ENCODE measurements around the gene COTL1.

Gene COTL1

DNA sequence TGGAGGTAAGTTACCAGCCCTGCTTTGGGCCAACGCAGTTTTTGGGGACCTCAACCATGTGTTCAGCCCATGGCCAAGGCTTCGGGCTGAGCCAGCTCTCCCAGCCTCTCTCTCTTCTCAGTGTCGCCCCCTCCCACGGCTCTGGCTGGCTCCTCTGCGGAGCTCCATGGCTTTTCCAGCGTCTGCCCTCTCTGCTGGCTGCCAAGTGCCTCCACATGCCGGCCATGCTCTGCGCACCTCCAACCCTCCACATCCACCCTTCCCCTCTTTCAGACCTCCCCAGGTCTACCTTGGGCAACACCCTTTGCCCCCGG is 23.2 kb downstream of the COTL1 start:
- no peak for DNase-seq

DNA sequence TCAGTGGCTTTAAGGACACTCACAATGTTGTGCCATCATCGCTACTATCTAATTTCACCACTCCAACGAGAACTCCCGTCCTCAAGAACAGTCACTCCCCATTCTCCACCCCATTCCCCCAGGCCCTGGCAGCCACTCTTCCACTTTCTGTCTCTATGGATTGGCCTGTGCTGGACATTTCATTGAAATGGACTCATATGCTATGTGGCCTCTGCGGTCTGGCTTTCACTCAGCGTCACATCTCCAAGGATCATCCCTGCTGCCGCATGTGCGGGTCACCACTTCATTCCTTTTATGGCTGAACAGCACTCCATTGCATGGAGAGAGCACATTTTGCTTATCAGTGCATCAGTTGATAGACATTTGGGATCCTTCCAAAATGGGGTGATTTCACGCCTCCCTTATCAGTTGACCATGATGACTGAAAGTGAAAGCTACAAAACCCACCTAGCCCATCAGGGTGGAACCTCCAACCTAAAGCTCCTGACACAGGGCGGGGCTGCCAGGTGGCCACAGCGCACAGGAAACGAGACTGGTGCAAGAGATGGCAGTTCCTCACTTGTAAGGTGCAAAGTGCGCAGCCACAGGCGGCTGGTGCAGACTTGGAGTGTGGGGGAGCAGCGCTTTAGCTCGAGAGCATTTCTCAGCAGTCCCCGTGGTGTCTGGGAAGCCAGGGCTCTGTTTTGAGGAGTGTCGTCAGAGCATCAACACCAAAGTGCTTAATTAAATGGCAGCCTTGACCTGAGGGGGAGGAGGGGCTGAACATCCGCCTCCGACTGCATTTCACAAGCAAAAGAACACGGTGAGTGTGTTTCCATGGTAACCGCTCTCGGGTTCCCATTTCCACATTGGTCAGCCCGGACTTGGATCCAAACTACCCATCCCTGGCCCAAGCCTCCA is 23.8 kb downstream of the COTL1 start:
- DNase-seq: peak; percentile 57 to 66

DNA sequence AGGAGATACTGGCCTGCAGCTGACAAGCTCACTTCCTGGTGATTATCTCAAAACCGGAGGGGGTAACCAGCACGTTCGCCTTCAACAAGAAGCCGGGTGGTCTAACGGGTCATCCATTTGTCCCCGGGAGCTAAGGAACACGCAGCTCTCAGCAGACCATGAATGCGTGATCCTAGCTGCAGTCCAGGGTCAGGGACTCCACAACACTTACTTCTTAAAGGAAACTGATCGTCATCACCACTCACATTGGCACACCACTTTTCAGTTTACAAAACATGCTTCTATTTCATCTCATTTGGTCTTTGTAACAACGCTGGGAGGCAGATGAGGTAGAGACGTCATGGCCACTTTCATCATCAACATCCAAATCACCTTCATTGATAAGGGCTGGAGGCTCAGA is 25.2 kb downstream of the COTL1 start:
- DNase-seq: no peak

DNA sequence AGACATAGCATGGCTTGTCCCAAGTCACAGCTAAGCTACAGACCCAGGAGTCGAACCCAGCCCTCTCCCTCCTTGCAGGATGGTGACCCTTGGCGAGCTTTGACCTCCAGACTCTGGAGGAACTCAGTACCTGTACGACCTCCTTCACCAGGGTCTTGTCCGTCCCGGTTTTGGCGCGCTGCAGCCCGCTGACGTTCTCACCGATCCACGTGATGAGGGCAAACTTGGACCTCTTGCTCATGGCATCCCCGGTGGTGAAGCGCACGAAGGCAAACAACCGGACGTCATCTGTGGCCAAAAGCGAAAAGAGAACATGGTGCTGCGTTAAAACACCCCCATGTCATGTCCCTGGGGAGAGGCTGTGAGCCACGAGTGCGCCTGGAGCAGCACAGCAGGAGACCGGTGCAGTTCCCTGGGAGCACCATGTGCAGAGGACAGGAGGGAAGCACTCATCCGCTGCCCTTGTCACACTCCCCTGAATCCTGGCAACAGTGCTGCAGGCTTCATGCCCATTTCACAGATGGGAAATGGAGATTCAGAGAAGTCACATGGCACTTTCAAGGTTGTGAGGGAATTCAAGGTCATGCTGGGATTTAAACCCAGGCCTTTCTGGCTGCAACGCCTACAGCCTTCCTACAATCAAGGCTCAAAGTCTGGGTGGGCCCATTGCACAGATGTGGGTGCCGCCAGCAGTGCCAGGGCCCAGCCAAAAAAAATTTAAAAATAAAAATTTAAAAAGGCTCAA is 27.7 kb downstream of the COTL1 start:
- DNase-seq: no peak

DNA sequence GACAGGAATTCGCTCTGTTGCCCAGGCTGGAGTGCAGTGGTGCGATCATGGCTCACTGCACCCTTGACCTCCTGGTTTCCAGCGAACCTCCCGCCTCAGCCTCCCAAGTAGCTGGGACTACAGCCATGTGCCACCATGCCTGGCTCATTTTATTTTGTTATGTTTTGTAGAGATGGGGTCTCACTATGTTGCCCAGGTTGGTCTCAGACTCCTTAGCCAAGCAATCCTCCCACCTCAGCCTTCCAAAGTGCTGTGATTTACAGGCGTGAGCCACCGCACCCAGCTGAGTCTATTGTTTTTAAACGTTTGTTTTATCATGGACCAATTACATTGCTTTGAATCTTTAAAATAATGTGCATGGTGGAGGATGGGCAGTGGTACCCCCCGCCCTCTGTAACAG is 28.9 kb downstream of the COTL1 start:
- no peak for DNase-seq

DNA sequence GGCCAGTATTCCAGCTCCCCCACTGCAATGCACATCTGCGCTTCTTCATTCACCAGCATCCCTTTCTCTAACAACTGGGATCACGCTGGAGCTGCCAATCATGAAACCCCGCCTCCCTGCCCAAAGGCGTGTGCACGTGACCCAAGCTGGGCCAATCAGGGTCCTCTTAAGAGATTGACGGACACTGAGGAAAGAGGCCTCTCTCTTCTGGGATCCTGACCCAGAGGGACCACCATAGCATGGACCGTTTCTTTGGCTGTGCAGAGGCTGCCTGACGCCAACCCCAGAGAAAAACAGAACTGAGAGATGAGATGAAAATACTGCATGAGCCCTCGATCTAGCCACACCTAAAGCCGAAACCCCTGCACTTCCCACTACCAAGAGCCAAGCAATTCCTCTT is 32.0 kb downstream of the COTL1 start:
- DNase-seq: no peak

DNA sequence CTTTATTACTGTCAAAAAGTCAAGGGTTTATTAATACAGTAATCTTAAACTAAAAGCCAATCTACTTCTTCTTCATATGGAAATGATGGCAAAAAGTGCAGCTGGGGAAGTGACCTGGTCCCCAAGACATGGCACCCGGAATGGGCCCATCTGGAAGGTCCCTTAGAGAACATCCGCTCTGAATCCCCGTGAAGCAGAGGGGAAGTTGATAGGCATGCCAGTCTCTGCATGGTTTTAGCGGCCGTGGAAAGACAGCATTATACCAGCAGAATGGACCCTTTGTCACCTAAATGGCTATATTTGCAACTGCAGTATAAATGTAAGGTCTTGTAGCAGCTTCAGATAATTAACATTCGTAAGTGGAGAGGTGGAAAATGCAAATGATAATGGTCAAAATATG is 32.4 kb downstream of the COTL1 start:
- DNase-seq: no peak

DNA sequence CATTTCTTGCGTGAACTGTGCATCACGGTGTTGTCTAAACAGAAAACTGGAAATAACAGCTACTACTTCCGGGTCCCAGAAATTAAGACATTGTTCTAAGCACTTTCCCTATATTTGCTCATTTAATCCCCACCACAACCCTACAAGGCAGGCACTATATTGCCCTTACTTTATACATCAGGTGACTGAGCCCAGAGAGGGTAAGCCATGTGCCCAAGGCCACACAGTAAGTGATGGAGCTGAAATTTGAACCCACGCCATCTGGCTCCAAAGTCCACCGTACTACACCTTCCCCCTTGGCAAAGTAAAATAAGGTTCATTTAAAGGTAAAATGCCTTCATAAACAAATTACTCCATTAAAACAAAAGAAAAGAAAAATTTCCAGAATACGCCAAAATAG is 33.2 kb downstream of the COTL1 start:
- no peak for DNase-seq

DNA sequence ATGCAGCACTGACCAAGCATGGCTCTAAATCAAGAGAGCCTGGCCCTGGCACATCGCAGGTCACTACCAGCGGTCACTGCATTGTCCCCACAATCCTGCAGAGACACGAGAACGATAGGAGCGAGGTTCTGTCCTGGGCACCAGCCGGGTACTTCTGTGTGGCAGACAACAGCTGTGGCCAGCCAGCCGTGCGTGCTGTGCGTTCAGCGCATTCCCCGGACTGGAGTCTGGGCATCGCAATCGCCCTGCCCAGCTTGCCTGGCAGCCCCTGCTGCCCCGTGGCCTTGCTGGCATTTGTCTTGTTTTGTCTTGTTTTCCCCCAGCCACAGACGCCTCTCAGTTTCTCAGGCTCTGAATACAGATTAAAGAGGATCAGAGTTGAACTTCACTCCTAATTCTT is 33.9 kb downstream of the COTL1 start:
- DNase-seq: no peak

DNA sequence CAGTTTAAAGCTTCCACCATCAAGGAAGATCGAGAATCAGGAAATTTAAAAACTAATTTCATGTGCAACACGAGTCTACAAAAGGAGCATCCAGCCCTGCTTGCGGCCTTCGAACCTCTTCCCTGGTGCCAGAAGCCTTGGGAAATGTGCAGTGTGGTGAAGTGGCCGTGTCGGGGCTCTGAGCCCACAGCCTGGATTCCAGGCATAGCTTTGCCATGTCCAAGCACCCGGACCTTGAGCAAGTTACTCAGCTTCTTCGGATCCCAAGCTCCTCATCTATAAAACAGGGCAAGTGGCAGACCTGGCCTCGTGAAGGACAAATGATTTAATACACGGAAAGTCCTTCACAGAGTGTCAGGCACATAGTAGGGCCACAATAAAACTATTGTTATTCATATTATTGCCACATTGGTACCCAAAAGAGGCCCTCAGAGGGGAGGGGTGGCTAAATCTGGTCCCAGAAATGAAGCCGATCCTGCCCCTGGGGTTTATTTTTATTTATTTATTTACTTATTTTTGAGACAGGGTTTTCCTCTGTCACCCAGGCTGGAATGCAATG is 34.8 kb downstream of the COTL1 start:
- DNase-seq: no peak

DNA sequence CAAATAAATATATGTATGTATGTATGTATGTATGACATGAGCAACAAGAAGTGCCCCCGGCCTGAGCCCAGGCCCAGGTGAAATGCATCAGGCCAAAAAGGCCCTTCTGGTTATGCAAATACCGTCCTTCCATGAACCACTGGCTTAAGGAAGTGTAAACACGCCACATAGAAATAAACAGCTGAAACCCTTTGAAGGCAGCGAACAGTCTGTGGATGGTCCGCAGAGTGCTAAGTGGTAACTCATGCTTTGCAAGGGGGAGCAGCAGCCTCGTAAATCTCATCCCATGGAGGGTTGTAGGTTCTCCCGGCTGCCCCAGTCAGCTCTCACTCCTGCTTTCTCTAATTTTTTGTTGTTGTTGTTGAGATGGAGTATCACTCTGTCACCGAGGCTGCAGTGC is 36.7 kb downstream of the COTL1 start:
- no peak for DNase-seq

DNA sequence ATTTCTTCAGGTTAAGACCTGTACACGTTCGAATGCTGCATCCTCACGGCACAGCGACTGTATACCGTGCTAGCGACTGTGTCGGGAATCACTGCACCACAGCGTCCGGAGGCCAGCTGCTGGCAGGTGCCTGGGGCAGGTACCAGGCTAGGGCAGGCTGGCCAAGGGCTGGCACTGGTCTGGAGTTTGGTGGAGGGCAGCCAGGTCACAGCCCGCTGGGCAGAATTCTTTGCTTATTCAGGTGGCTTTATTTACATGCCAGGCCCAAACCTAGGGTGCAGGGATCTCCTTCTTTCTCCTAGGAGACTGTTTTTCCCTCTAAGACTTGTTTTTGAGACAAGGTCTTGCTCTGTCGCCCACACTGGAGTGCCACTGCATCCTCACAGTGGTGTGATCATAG is 37.9 kb downstream of the COTL1 start:
- no peak for DNase-seq

DNA sequence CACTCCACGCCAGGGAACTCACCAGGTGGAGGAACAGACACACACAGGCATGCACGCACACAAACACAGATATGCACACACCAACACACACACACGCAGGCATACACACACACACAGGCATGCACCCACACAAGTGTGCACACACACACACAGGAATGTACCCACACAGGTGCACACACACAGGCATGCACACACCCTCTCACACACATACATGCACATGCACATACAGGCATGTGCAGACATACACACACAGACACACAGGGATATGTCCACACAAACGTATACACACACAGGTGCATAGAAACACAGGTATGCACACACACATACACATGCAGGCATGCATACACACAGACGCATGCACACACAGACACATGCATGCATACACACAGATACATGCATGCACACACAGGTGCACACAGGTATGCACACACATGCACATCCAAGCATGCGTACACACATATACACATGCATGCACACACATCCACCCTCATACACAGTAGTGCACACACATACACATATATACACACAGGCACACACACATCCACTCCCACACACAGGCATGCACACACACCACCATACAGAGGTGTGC is 39.2 kb downstream of the COTL1 start:
- DNase-seq: no peak

DNA sequence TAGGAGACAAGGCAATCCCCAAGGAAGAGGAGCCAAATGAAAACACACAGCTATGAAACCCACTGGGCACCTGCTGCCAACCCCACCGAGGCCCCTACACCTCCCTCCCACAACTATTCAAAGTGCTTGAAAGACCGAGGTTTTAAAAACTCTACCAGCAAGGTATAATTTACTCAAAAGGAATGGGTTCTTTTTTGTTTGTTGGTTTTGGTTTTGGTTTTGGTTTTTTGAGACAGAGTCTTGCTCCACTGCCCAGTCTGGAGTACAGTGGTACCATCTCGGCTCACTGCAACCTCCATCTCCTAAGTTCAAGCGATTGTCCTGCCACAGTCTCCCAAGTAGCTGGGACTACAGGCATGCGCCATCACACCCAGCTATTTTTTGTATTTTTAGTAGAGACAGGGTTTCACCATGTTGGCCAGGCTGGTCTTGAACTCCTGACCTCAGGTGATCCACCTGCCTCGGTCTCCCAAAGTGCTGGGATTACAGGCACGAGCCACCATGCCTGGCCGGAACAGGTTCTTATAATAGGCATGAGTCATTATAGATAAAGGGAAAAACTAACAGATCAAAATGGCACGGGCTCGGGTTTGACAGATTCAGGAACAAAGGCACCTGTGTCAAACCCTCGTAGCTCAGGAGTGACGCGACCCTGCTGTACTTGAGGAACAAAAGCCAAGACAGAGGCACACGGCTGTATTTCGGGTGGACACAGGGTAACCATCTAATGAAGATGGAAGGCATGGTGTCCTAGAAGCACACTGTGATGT is 40.7 kb downstream of the COTL1 start:
- DNase-seq: no peak

DNA sequence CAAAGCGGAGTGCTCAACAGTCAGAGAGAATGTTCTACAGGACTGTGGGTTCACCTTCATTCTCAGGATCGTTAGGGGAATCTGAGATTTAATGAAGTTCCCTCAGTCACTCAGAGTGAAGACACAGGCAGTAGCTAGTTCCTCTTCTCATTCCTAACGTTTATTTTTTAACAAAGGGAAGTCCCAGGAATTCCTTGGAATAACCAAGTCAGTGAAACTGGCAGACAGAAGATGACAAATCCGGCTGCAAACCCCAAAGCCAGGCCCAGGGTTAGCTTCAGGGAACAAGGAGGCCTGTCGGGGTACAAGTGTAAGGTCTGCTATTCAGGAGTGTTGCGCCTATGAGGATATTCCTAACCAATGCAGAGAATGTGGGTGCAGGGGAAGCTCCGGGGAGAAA is 42.0 kb downstream of the COTL1 start:
- no peak for DNase-seq

DNA sequence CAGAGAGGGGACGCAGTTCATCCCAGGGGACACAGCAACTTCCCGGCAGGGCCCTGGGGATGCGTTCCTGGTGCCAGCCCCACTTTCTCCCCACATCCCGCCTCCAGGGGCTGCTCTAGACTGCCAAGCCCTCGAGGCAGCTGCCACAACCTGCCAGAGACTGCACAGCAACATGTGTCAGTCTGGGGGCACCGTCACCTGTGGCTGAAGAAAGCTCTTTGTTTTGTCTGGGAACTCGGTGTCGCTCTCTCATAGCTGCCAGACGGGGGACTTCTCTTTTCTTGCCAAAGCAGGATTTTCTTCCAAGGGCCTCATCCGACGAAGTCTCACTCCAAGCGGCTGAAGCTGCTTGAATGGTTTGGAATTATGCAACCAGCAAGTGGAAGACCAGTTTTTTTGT is 43.7 kb downstream of the COTL1 start:
- no peak for DNase-seq

DNA sequence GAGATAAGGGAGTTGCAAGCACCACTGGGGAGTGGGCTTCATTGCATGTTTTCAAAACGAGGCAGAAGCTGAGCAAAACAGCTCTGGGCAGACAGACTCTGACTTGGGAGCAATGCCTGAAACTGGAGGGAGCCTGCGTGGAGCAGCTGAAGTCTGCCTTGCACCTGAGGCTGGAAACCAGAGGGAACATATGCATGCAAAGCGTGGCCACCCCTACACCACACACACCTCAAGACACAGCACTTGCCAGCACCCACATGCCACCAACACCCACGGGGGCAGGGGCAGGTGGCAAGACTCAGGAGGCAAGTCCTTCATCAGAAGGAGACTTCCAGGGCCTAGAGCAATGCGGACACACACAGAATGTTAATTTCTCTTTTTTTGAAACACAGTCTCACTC is 45.8 kb downstream of the COTL1 start:
- no peak for DNase-seq

DNA sequence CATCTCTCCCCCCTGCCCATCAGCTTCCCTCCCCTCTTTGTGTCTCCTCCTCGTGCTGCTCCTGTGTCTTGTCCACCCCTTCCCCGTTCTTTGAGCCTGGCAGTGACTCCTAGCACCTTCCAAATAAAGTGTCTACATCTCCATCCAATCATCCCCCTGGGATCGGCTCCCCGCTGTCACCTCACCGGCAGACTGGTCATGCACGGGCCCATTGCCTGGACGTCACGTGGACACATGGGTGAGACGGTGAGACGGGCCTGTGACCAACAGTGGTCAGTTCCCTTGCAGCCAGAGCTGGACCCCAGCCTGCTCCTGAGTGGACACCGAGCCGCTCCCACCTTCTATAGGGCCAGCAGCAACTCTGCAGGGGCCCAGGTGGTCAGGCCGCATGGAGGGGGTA is 46.4 kb downstream of the COTL1 start:
- DNase-seq: no peak

DNA sequence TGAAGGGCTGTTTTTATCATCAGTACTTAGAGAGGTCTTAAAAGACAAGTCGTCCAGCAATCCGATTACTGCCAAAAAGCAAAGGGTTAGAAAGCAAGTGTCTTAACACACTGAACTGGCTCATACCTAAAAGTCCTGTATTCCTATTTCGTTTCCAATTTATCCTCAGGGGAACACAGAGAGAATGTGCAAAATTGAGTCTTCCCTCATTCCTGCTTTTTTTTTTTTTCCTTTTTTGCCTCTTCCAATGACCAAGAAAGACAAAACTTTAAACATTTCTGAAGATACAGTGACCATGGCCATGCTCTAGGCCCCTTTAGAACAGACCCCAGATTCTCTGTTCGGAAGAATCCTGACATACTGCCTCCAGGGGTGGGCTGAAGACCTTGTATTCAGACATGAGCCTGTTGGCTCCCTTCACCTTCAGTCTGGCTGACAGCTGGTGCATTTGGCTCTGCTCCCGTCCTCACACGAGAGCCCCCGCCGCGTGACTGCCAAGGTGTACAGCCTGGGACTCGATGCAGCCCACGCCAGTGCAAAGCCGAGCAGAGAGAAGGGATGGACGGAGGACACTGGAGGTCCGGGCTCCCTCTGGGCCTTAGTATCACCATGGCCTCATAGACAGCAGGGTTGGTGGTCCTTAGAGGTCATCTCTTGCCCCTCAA is 47.0 kb downstream of the COTL1 start:
- no peak for DNase-seq

DNA sequence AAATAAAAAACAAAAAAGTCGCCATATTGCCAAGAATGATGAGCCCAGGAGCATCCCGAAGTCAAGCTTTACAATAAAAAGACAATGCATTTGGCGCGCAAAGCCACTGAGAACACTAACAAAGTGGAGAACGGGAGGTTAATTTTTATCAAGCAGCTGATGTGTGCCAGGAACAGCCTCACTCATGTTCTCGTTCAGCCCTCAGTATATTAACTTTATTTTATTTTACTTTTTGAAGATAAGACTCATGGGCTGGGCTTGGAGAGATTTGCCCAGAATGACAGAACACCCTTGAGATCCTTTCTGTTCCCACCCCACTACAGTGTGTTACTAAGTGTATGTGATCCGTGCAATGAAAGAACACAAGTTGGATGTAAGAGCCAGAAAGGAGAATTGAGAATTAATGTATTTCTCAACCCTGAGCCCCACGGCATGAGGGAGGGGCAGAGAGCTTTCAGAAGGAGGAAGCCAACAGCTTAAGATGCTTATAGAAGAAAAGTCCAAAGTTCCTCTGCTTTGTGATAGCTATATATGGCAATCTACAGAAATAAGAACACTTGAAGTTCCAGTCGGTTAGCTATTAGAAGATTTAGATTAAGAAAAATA is 48.4 kb downstream of the COTL1 start:
- DNase-seq: no peak

DNA sequence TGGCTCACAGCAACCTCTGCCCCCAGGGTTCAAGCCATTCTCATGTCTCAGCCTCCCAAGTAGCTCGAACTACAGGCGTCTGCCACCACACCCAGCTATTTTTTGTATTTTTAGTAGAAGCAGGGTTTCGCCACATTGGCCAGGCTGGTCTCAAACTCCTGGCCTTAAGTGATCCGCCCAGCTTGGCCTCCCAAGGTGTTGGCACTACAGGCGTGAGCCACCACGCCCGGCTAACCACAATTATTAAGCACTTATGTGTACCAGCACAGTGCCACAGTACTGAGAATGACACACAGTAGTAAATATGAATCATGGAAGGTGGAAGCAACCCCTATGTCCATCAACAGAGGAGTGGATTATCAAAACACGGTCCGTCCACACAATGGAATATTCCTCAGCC is 49.8 kb downstream of the COTL1 start:
- no peak for DNase-seq

Measured in stimulated activated CD4-positive, alpha-beta T cell treated with anti-CD3 and anti-CD28 coated beads, Interleukin-2, amount 100 ng/mL, for 24 hours (primary cell).